SHP77 treated with DMSO at 0.1 percent for 48 hours (cell line): ENCODE results near the gene MMP17.
"Not testable (repeated sequence)": the region's sequence is repeated elsewhere in the genome, so short reads cannot be mapped to it uniquely, and the experiment has no call there.

Source experiments
- DNase-seq: peaks from one replicate; lab custom pipeline; 2025; lab: John Stamatoyannopoulos, UW

Gene MMP17

DNA sequence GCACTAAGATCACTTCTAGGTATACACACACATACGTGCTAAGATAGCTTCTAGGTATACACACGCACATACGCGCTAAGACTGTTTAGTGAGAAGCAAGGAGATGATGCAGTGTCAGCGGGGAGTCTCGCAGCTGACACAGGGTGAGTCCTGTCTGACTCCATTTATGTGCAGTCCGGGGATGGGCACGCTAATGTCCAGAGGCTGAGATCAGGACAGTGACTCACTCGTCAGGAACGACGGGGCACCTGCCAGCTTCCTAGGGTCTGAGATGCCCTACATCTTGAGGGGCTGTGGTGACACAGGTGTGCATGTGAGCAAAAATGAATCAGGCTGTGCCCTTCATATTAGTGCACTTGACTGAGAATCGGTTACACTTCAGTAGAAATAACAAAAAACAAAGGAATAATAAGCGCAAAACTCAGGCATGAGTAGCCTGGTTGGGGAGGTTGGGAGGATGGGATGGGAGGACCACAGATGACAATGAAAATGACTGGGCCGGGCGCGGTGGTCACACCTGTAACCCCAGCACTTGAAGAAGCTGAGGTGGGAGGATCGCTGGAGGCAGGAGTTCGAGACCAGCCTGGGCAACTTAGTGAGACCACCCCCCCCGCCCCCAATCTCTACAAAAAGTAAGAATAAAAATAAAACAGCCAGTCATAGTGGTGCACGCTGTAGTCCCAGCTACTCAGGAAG, 37.1 kb downstream of the MMP17 start:
- no peak for DNase-seq

DNA sequence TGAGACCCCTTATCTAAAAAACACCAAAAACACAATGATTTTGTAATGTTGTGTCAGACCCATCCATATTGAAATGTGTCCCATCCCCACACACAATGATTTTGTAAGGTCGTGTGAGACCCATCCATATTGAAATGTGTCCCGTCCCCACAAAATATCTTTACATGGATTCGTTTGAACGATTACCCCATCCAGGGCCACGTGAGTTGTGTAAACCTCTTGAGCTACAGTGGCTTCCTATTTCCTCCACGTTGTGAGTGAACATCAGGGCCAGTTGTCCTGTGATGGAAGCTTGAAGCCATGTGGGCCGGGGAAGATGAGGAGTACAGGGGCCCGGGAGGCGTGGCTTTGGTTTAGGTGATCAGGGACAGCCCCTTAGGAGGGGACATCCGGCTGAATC, 39.3 kb downstream of the MMP17 start:
- DNase-seq = no peak

DNA sequence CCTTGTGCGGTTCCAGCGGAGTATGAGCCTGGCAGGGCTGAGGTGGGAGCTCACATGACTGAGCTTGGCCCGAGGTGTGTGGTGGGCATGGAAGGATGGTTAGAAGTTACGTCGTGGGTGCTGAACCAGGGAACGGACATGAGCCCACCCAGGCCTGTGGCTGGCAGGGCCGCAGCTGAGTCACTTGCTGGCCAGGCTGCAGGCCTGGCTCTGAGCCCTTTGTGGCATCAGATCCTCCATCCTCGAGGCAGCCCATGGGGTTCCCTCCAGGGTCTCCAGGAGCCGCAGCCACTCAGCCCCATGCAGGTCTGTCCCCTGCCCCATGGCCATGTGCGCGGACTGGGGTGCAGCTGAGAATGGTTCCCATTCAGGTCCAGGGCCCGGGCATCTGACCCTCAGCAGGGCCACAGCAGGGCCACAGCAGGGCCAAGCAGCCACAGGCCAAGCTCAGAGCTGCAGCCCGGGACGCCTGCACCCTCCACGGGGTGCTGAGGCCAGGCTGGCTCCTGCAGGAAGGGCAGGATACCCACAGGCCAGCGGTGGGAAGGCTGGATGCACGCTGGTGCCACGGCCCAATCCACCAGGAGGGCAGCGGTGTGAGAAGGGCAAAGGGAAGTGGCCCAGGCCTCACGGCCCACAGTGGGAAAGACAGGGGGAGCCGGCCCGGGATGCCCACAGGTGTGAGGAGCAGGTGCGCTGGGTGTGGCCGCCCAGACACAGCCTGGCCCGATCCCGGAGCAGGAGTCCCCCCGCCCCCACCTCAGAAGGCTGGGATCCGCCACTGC, 39.9 kb downstream of the MMP17 start:
- no peak for DNase-seq

DNA sequence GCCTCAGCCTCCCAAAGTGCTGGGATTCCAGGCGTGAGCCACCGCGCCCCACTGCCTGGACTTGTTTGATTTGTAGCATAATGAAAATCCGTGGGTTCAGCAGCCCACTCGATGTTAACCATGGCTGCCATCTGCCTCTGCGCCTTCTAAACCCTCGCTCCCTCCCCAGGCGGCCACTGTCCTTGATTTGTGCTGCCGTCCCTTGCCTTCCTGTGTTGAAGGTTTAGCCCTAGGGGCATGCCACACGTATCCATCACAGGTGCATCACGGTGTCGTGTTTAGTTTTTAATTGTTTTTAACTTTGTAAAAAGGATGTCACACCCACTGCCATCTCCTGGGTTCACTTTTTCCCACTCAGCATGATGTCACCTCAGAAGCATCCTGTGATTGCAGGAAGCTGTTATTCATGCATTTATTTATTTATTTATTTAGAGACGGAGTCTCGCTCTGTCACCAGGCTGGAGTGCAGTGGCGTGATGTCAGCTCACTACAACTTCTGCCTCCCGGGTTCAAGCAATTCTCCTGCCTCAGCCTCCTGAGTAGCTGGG, 41.8 kb downstream of the MMP17 start:
- no peak for DNase-seq

DNA sequence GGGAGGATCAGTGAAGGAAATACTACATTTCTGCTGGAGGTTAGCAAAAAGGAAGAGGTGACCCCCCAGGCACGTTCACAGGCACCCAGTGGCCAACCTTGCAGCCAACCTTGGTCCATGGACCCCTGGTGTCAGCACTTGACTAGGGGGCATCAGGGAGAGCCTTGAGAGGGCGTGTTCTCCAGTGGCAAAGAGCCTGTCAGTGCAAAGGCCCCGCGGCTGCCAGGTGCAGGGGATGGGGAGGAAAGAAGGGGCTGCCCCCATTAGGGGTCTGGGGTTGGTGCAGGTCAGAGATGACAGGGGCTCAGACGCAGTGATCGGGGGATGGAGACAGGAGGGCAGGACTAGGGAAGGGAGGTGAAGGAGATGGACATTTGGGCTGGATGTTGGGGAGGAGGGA, 43.5 kb downstream of the MMP17 start:
- no peak for DNase-seq

DNA sequence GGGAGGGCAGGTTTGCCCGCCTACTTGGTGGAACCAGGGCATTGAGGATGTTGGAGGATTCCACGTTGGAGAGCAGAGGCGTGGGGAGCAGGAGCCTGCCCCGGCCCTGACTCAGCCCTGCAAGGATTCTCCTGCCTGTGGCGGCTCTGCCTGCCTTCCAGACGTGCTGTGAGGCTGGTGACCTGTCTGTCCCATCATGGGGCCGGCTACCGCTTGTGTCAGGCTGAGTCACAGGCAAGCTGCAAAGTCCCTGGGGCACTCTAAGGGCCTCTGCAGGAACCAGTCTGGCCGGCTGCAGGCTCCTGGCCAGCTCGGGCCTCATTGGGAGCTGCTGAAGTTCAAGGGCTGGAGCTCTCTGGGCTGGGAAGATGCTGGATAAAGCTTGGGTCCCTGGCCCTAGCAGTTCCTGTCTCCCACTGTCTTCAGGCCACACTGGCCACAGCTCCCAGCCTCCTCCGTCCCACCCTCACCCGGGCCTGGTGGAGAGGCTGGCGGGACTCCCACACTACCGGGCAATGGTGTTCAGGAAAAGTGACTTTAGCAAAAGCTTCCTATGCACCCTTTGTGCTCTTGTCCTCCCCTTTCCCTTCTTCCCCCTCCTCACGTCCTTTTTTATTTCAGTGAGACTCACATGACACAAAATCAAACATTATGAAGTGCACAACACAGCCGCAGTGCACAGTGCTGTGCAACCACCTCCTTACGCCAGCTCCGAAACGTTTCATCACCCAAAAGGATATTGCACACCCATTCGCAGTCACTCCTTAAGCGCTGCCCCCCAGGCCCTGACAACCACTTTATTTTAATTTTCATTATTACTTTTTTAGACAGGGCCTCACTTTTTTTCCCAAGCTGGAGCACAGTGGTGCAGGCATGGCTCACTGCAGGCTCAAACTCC, 44.2 kb downstream of the MMP17 start:
- DNase-seq = no peak

DNA sequence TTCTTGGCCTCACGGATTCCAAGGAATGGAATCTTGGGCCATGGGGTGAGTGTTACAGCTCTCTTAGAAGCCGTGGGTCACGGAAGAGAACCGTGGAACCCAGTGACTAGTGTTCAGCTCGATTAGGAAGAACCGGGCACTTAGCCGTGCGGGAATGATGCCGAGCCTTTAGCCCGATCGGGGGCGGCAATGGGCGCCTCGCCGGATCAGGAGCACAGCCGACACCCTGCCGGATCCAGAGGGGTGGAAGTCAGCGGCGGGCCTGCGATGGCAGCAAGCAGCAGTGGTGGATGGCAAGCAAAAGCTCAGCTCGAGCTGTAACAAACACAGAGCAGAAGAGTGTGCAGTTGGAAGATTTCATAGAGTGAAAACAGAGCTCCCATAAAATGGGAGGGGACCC, 45.1 kb downstream of the MMP17 start:
- no peak for DNase-seq

DNA sequence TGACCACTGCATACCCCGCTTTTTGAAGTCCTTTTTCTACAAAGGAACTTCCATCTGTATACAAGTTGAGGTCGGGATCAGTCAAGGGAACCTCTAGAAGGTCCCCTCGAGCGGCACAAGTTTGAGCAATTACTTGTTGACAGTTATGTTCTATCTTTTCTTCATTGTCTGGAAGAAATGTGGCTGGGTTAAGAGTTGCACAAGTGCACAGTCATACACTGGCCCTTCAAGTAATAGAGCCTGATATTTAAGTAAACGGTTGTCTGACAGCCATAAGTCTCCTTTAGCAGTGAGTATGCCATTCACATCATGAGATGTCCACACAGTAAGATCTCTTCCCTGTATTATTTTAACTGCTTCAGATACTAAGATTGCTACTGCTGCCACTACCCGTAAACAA, 46.8 kb downstream of the MMP17 start:
- not testable (repeated sequence) for DNase-seq

DNA sequence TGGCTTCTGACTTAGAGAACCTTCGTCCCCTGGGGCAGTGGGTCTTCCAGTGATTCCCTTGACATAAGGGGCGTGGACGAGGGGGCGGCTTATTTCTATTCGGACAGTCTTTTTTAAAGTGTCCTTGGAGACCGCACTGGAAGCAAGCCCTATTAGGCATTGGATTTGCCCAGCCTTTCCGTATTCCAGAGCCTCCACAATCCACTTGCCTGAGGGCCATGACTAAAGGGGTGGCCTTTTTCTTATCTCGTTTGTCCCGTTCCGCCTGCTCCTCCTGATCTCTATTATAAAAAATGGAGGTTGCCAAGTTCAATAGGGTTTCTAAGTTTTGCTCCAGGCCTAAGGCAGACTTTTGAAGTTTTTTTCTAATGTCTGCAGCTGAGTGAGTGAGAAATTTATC, 49.0 kb downstream of the MMP17 start:
- DNase-seq = not testable (repeated sequence)

DNA sequence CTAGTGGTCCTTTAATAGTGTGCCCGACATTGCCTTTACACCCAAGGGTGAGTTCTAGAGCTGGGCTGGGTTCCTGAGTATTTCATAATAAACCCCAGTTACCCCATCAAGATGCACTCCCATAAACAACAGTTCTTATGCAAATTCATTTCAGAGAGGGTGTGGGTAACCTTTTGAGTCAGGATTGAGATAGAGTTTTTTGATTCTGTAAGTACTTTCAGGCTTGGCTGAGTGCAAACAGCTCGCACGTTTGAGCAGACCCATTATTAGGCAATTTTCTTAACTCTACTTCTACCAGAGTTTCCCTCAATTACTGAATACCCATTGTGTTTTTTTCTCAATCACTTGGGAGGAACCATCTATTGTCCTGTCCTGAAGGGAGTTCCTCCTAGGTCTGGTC, 50.2 kb downstream of the MMP17 start:
- DNase-seq = not testable (repeated sequence)

DNA sequence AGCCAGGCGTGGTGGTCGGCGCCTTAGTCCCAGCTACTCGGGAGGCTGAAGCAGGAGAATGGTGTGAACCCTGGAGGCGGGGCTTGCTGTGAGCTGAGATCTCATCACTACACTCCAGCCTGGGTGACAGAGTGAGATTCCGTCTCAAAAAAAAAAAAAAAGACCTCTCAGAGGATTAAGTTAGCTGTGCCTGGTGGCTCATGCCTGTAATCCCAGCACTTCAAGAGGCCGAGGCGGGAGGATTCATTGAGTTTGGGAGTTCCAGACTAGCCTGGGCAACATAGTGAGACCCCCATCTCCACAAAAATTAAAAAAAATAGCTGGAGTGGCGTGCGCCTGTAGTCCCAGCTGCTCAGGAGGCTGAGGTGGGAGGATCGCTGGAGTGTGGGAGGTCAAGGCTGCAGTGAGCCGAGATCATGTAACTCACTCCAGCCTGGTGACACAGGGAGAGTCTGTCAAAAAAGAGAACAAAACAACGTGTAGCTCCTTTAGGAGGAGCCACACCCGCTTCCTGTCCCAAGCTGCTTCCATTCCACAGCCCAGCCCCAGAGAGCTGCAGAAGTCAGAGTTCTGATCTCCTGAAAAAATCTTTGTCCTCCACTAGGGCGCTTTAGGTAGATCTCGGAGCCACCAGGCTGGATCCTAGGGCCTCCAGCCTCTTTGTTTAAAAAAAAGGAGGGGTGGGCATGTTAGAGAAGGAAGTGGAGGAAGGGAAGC, 54.8 kb downstream of the MMP17 start:
- DNase-seq = no peak

DNA sequence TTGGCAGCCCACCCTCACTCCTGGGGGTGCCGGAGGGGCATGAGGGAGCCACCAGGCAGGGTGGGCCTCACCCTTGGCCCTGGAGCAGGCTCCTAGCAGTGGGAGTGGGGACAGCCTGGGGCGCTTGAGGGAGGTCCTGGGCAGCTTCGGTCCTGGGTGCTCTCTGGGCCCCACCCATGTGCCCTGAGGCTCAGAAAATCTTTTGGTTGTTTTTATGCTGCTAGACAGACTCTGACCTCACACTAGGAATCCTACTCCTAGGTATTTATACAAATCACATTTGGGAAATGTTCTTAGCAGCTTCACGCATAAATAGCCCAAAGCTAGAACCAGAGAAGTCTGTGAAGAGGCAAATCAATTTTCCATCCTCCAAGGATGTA, 55.3 kb downstream of the MMP17 start:
- no peak for DNase-seq

DNA sequence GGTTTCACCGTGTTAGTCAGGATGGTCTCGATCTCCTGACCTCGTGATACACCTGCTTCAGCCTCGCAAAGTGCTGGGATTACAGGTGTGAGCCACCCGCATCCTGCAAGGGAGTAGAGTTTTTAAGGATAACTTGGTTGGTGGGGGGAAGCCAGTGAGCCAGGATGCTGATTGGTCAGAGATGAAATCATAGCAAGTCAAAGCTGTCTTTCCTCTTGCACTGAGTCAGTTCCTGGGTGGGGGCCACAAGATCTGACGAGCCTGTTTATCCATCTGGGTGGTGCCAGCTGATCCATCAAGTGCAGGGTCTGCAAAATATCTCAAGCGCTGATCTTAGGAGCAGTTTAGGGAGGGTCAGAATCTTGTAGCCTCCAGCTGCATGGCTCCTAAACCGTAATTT, 56.9 kb downstream of the MMP17 start:
- DNase-seq = not testable (repeated sequence)

DNA sequence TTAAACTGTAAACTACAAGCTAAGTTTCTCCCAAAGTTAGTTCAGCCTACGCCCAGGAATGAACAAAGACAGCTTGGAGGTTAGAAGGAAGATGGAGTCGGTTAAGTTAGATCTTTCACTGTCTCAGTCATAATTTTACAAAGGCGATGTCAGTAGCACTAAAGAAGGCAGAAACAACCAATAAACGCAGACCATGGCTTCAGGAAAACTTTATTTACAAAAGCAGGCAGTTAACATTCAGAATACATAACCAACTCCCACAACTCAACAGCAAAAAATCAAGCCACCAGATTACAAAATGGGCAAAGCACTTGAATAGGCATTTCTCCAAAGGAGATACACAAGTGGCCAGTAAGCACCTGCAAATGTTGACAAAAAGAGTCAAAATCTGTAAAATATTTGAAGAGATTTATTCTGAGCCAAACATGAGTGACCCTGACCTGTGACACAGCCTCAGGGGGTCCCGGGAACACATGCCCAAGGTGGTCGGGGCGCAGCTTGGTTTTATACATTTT, 57.4 kb downstream of the MMP17 start:
- no peak for DNase-seq

DNA sequence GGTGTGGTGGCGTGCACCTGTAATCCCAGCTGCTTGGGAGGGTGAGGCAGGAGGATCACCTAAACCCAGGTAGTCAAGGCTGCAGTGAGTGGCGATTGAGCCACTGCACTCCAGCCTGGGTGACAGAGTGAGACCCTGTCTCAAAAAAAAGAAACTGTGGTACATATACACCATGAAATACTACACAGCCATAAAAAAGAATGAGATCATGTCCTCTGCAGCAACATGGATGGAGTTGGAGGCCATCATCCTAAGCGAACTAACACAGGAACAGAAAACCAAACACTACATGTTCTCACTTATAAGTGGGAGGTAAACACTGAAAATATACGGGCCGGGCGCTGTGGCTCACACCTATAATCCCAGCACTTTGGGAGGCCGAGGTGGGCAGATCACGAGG, 63.5 kb downstream of the MMP17 start:
- DNase-seq = not testable (repeated sequence)

DNA sequence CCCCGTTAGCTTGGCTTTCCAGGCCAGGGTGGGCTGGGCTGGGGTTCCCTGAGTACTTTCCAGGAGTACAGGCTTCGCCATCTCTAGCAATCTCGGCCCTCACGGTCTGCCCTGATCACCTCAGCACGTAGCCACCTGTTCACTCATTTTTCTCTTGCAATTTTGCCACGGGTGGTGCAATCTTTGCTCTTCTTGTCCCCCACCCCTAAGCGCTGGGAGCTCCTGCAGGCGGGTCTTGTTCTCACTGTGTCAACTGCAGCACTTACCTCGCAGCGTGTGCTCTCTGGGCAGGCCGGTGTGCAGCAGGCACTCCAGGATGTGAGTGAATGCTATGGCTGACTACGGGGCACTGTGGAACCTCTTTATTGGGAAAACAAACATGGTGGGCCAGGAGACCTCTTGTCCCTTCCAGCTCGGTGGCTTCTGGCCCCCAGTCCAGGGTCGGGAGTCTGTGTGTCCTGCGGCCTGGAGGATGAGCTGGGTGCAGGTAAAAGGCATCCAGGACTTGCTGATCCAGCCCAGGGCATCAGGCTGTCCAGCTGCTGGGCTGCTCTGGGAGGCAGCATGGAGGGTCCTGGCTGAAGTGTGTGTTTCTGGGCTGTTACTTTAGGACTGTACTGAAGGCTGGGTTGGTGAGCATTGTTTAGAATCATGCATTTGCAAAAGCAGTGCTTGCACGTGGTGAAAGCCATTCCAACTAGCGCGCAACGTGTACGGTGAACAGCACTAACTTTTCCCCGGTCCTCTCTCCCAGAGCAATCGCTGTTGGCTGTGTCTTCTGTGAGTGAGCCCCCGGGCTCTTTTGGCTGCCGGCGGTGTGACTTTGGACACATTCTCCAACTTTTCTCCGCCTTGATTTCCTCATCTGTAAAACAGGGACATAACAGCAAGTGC, 64.8 kb downstream of the MMP17 start:
- DNase-seq = no peak

DNA sequence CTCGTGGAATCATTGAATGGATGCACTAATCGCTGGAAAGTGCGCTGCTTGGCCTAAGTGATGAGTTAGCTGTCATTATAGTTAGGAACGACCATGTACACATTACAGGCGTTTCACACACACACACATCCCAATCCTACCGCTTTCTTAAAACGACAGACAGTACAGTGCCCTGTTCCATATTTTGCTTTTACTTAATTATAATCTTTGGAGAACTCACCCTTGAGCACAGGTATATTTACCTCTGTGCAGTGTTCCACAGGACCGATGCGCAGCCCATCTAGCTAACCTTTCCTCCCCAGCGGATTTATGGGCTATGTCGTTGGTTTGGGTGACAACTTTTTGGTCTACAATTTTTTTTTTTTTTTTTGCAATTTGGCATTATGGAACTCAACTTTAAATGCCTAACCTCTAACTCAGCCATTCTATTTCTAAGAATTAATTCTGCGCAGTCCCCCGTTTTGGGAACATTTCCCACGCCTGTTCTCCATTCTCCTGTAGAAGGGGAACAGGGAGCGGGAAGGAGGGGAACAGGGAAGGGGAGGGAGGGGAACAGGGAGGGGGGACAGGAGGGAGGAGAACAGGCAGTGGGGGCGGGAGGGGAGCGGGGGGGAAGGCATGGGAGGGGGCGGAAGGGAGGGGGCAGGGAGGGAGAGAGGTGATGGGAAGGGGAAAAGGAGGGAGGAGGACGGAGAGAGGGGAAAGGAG, 65.6 kb downstream of the MMP17 start:
- DNase-seq = no peak

DNA sequence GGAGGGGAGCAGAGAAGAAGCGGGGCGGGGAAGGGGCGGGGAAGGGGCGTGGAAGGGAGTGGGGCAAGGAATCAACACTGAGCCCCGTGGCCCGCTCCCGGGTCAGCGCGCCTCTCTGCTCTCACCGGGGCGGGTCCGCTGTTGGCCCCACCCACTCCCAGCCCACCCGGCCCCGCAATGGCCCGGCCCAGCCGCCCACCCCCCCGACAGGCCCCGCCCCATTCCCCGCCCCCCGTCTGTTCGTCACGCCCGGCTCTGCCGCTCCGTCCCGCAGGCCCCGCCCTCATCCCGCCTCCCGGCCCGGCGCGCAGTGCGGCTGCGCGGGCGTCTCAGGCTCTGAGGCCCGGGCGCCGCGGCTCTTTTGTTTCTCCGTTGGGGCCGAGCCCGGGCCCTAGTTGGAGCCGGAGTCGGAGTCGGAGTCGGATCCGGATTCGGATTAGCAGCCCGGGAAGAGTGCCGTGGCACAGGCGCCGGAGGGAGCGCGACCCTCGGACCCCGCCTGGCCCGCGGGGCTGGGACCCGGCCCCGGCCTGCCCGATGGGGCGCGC, 66.2 kb downstream of the MMP17 start, which contains the start of gene ULK1:
Gene ULK1 (plus strand): TSS at position 310 of the 548 bp plus-strand sequence. CDS start 380 bp downstream, outside the sequence.
- peak; percentile 72 for DNase-seq

DNA sequence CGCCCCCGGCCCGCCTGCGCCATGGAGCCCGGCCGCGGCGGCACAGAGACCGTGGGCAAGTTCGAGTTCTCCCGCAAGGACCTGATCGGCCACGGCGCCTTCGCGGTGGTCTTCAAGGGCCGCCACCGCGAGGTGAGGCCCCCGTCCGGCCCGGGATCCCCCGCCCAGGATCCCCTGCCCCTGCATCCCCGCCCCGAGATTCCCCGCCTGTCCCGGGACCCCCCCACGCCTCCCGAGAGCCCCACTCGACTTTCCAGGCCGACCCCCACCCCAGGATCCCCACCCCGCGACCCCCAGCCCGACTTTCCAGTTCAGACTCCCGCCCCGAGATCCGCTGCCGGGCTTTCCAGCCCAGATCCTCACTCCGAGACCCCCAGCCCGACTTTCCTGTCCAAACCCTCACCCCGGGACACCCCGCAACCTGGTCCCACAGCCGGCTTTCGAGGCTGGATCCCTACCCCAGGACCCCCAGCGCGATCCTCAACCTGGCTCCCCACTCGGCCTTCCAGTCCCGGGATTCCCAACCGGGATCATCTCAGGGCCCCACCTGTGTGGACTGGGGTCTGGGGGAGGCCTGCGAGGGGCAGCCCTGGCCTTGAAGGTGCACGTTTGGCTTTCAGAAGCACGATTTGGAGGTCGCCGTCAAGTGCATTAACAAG, 66.9 kb downstream of the MMP17 start:
- DNase-seq = no peak
